GM19240 (cell line): ENCODE measurements around the gene DNMT3L.
"Not testable (repeated sequence)": the region's sequence is repeated elsewhere in the genome, so short reads cannot be mapped to it uniquely, and the experiment has no call there.

Experiments
- DNase-seq: peaks from one replicate; pipeline ENCODE4 v3.0.0; 2011; ENCODE audit warnings: low spot score; ENCODE audit not compliant: insufficient read length

Gene DNMT3L

GRCh38 chr21:44249204-44250037 is 12.3 kb downstream of the DNMT3L start:
- not testable (repeated sequence) for DNase-seq

GRCh38 chr21:44247904-44248303 is 13.8 kb downstream of the DNMT3L start:
- not testable (repeated sequence) for DNase-seq

- DNase-seq, result not testable (repeated sequence)
Measured at GRCh38 chr21:44243980-44244379, 17.7 kb downstream of the DNMT3L start.

- not testable (repeated sequence) for DNase-seq
Measured at GRCh38 chr21:44241281-44241680, 20.4 kb downstream of the DNMT3L start.

- not testable (repeated sequence) for DNase-seq
Measured at GRCh38 chr21:44240842-44241241, 20.9 kb downstream of the DNMT3L start, which contains the start of gene ICOSLG. ICOSLG (minus strand) TSS chr21:44240943; CDS start chr21:44240817, 126 bp downstream.

GRCh38 chr21:44240353-44240752 is 21.3 kb downstream of the DNMT3L start:
- not testable (repeated sequence) for DNase-seq

- DNase-seq, result not testable (repeated sequence)
Measured at GRCh38 chr21:44229561-44229960, 32.1 kb downstream of the DNMT3L start.

- DNase-seq, result not testable (repeated sequence)
Measured at GRCh38 chr21:44228109-44228508, 33.6 kb downstream of the DNMT3L start.

- DNase-seq, result not testable (repeated sequence)
Measured at GRCh38 chr21:44227614-44228013, 34.1 kb downstream of the DNMT3L start.

- DNase-seq, result not testable (repeated sequence)
Measured at GRCh38 chr21:44225605-44226004, 36.1 kb downstream of the DNMT3L start.

- DNase-seq, result not testable (repeated sequence)
Measured at GRCh38 chr21:44223334-44223733, 38.4 kb downstream of the DNMT3L start.

GRCh38 chr21:44220674-44221073 is 41.0 kb downstream of the DNMT3L start:
- not testable (repeated sequence) for DNase-seq

- not testable (repeated sequence) for DNase-seq
Measured at GRCh38 chr21:44218461-44218860, 43.2 kb downstream of the DNMT3L start.

- DNase-seq, result not testable (repeated sequence)
Measured at GRCh38 chr21:44211978-44212377, 49.7 kb downstream of the DNMT3L start.

- DNase-seq, result not testable (repeated sequence)
Measured at GRCh38 chr21:44211574-44211973, 50.1 kb downstream of the DNMT3L start.

GRCh38 chr21:44207860-44208646 is 53.6 kb downstream of the DNMT3L start:
- DNase-seq, result not testable (repeated sequence)

GRCh38 chr21:44206698-44207676 is 54.7 kb downstream of the DNMT3L start:
- not testable (repeated sequence) for DNase-seq

GRCh38 chr21:44206187-44206586 is 55.5 kb downstream of the DNMT3L start:
- not testable (repeated sequence) for DNase-seq

GRCh38 chr21:44202590-44203299 is 59.0 kb downstream of the DNMT3L start:
- DNase-seq, result not testable (repeated sequence)

GRCh38 chr21:44199997-44200396 is 61.7 kb downstream of the DNMT3L start:
- DNase-seq, result not testable (repeated sequence)
